ENCODE measurements around the gene LRIT1.

GRCh38 chr10:84236807-84237198 is 4.5 kb downstream of the LRIT1 start:
- TF ChIP-seq TCF4 (CRISPR knock-in tag; IDR thresholded peaks at IDR 0.05; ENCODE audit: borderline replicate concordance) (no peak), RARB (CRISPR knock-in tag; IDR thresholded peaks at IDR 0.05) (no peak), PATZ1 (CRISPR knock-in tag; IDR thresholded peaks at IDR 0.05; ENCODE audit: borderline replicate concordance) (no peak), TSHZ2 (CRISPR knock-in tag; IDR thresholded peaks at IDR 0.05) (no peak), ZNF70 (CRISPR knock-in tag; IDR thresholded peaks at IDR 0.05) (no peak), CREB5 (CRISPR knock-in tag; IDR thresholded peaks at IDR 0.05; ENCODE audit: low read depth) (no peak), OSR1 (CRISPR knock-in tag; IDR thresholded peaks at IDR 0.05) (no peak), ZNF565 (CRISPR knock-in tag; conservative IDR thresholded peaks at IDR 0.05; ENCODE audit: low read depth) (no peak), PPARA (CRISPR knock-in tag; IDR thresholded peaks at IDR 0.05; ENCODE audit: borderline replicate concordance) (no peak), TOX (CRISPR knock-in tag; IDR thresholded peaks at IDR 0.05; ENCODE audit: borderline replicate concordance) (no peak), ARNTL (CRISPR knock-in tag; IDR thresholded peaks at IDR 0.05; ENCODE audit: borderline replicate concordance, low read depth) (no peak), BACH2 (CRISPR knock-in tag; IDR thresholded peaks at IDR 0.05; ENCODE audit: borderline replicate concordance) (no peak), ISL1 (CRISPR knock-in tag; IDR thresholded peaks at IDR 0.05) (no peak)
